PC-9 (cell line): ENCODE results near the gene HYAL4. TPM values are rescaled to one million over a fixed set of nuclear protein-coding genes. Genes with fewer than 3 reads are reported as not detected.

Experiments
- BruUV-seq: library from RNA; stranded (reverse); fragments of 400-500 nt; replicated peaks from 2 replicates; lab custom pipeline; 2021; lab: Mats Ljungman, UMichigan
- CTCF ChIA-PET: fragments of 300-600 bp; sonication (Branson Sonifier 250); formaldehyde crosslinking; loops from one replicate; lab custom pipeline; 2022; ENCODE audit warnings: antibody characterized with exemption; lab: Charles Lee
- POLR2A ChIA-PET: fragments of 300-600 bp; sonication (Branson Sonifier 250); formaldehyde crosslinking; loops from one replicate; lab custom pipeline; 2022; ENCODE audit warnings: antibody characterized with exemption; ENCODE audit not compliant: unreplicated experiment; lab: Charles Lee
- DNase-seq, 2 experiments: peaks; one replicate each; pipeline versions ENCODE4 v3.0.0 to v3.0.0-alpha.2; 2015 to 2022; ENCODE audit warnings: mixed read lengths in 1 of 2
- H2AFZ ChIP-seq: fragments of 200-600 bp; sonication (generic); 2 replicates; pipeline ENCODE4 v1.8.1; 2017; ENCODE audit warnings: antibody characterized with exemption
- H3F3A ChIP-seq: fragments of 200-600 bp; sonication (generic); 2 replicates; pipeline ENCODE4 v1.8.1; 2017; ENCODE audit warnings: antibody characterized with exemption, mild to moderate bottlenecking, low read depth; ENCODE audit not compliant: insufficient read depth
- H3K27ac ChIP-seq: fragments of 200-600 bp; sonication (generic); 2 replicates; pipeline ENCODE4 v1.6.1; 2016; ENCODE audit warnings: mixed run types
- H3K27me3 ChIP-seq: fragments of 200-600 bp; sonication (generic); 2 replicates; pipeline ENCODE4 v1.6.1; 2016; ENCODE audit warnings: low read depth, mixed run types; ENCODE audit not compliant: insufficient read depth
- H3K36me3 ChIP-seq: fragments of 200-600 bp; sonication (generic); 2 replicates; pipeline ENCODE4 v1.6.1; 2016; ENCODE audit warnings: low read depth, mixed run types
- H3K4me1 ChIP-seq: fragments of 200-600 bp; sonication (generic); replicated peaks from 2 replicates; pipeline ENCODE4 v1.6.1; 2016; ENCODE audit warnings: mixed run types; ENCODE audit not compliant: insufficient read depth
- H3K4me2 ChIP-seq: fragments of 200-600 bp; sonication (generic); 2 replicates; pipeline ENCODE4 v1.6.1; 2017; ENCODE audit warnings: mixed run types
- H3K4me3 ChIP-seq: fragments of 200-600 bp; sonication (generic); 2 replicates; pipeline ENCODE4 v1.6.1; 2016; ENCODE audit warnings: mixed run types
- H3K79me2 ChIP-seq: fragments of 200-600 bp; sonication (generic); 2 replicates; pipeline ENCODE4 v1.6.1; 2017; ENCODE audit warnings: low read depth, mixed run types
- H3K9me2 ChIP-seq: fragments of 200-600 bp; sonication (generic); 2 replicates; pipeline ENCODE4 v1.8.1; 2017; ENCODE audit warnings: mild to moderate bottlenecking; ENCODE audit not compliant: insufficient read depth
- H3K9me3 ChIP-seq: fragments of 200-600 bp; sonication (generic); 2 replicates; pipeline ENCODE4 v1.8.1; 2016; ENCODE audit warnings: low read depth; ENCODE audit not compliant: insufficient read depth
- H4K20me1 ChIP-seq: fragments of 200-600 bp; sonication (generic); 2 replicates; pipeline ENCODE4 v1.8.1; 2017; ENCODE audit not compliant: insufficient read depth
- EZH2 ChIP-seq: fragments of 200-600 bp; sonication (generic); IDR thresholded peaks from 2 replicates; pipeline ENCODE4 v1.8.0; 2017; ENCODE audit warnings: antibody characterized with exemption, low read depth
- intact Hi-C: fragments of 100-400 bp; cut with micrococcal nuclease; formaldehyde crosslinking; loops from one replicate; pipeline ENCODE4 v1.10.0; 2022; ENCODE audit not compliant: unreplicated experiment
- total RNA-seq: library from RNA; stranded (reverse); gene quantifications from 2 replicates; pipeline ENCODE4 v1.2.3, GENCODE V29; 2021
- TF ChIP-seq, protein P1 (sequence below): fragments of 200-600 bp; sonication (generic); conservative IDR thresholded peaks from 2 replicates; pipeline ENCODE4 v1.6.1; 2017; ENCODE audit warnings: mixed run types, antibody characterized with exemption, mild to moderate bottlenecking, moderate library complexity

The HYAL4 gene
- total RNA-seq, 1 experiment from 2014 or later: not detected

GRCh38 chr7:123860848-123861247, 15.9 kb downstream of the HYAL4 start:
- Histone ChIP-seq H3K4me1 (peaks cover 6% of the 10 kb centered on the region; the same call in 1 of the 2 replicates), H3K27me3 (no peaks in the 10 kb centered on the region), H3F3A (no peaks in the 10 kb centered on the region), H3K79me2 (no peaks in the 10 kb centered on the region), H3K36me3 (no peaks in the 10 kb centered on the region), H3K4me3 (no peak overlapping the region), H3K9me2 (no peaks in the 10 kb centered on the region), H3K9me3 (peaks cover 4% of the 10 kb centered on the region), H3K27ac (no peak overlapping the region), H4K20me1 (no peaks in the 10 kb centered on the region), H3K4me2 (no peak overlapping the region), H2AFZ (no peak overlapping the region)
- no peak for TF ChIP-seq EZH2
- TF ChIP-seq, protein P1, sequence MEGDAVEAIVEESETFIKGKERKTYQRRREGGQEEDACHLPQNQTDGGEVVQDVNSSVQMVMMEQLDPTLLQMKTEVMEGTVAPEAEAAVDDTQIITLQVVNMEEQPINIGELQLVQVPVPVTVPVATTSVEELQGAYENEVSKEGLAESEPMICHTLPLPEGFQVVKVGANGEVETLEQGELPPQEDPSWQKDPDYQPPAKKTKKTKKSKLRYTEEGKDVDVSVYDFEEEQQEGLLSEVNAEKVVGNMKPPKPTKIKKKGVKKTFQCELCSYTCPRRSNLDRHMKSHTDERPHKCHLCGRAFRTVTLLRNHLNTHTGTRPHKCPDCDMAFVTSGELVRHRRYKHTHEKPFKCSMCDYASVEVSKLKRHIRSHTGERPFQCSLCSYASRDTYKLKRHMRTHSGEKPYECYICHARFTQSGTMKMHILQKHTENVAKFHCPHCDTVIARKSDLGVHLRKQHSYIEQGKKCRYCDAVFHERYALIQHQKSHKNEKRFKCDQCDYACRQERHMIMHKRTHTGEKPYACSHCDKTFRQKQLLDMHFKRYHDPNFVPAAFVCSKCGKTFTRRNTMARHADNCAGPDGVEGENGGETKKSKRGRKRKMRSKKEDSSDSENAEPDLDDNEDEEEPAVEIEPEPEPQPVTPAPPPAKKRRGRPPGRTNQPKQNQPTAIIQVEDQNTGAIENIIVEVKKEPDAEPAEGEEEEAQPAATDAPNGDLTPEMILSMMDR: no peak
- no TSS peak for BruUV-seq
- intact Hi-C loops: no loop called here
- ChIA-PET CTCF (no interaction called here), POLR2A (no interaction called here)
- DNase-seq: no peak

GRCh38 chr7:123862775-123863174, 17.8 kb downstream of the HYAL4 start:
- H3F3A ChIP-seq: no peaks in the 10 kb centered on the region
- no peaks in the 10 kb centered on the region for H3K79me2 ChIP-seq
- H3K27me3 ChIP-seq: no peaks in the 10 kb centered on the region
- no peak for DNase-seq
- CTCF ChIA-PET: no interaction called here
- H2AFZ ChIP-seq: no peak overlapping the region
- POLR2A ChIA-PET: no interaction called here
- H3K4me3 ChIP-seq: no peak overlapping the region
- TF ChIP-seq, protein P1: no peak
- TF ChIP-seq EZH2: no peak
- no TSS peak for BruUV-seq
- intact Hi-C loops: no loop called here
- H3K36me3 ChIP-seq: no peaks in the 10 kb centered on the region
- H3K4me1 ChIP-seq: peaks cover 6% of the 10 kb centered on the region; the same call in 1 of the 2 replicates
- no peak overlapping the region for H3K27ac ChIP-seq
- no peak overlapping the region for H3K4me2 ChIP-seq
- no peaks in the 10 kb centered on the region for H4K20me1 ChIP-seq
- no peaks in the 10 kb centered on the region for H3K9me2 ChIP-seq
- H3K9me3 ChIP-seq: no peaks in the 10 kb centered on the region; the same call in 1 of the 2 replicates

DNA sequence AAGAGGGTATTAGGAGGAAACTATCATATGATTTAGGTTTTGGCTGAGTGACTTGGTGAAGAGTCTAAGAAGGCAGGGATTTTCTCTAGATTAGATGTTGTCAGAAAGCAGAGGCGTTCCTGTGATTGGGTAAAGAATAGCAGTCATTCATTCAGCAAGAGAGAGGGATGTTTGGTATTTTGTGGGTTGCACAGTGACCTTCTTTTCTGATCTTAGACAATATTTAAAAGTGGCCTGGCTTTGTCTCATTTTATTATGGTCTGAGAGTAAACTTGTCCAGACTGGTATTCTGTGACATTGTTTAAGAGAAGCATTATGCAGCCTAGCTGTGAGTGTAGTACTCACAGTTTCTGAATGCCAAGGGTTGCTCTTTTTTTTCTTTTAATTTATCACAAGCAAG, 18.5 kb downstream of the HYAL4 start:
- Histone ChIP-seq H3K27ac (no peak overlapping the region), H3F3A (no peaks in the 10 kb centered on the region), H2AFZ (no peak overlapping the region), H4K20me1 (no peaks in the 10 kb centered on the region), H3K4me3 (no peak overlapping the region), H3K4me1 (peaks cover 6% of the 10 kb centered on the region; the same call in 1 of the 2 replicates), H3K9me2 (no peaks in the 10 kb centered on the region), H3K36me3 (no peaks in the 10 kb centered on the region), H3K4me2 (no peak overlapping the region), H3K79me2 (no peaks in the 10 kb centered on the region), H3K27me3 (no peaks in the 10 kb centered on the region), H3K9me3 (no peaks in the 10 kb centered on the region; the same call in 1 of the 2 replicates)
- TF ChIP-seq EZH2: no peak
- TF ChIP-seq, protein P1: no peak
- intact Hi-C loops: no loop called here
- no TSS peak for BruUV-seq
- DNase-seq: no peak
- ChIA-PET POLR2A (no interaction called here), CTCF (interaction anchor here (0.6 kb wide), 1 partner anchor 217 kb away, joined by 8 read pairs; no protein-coding TSS in a partner anchor)
